Fibroblast of pulmonary artery (primary cell): ENCODE data around the gene YTHDF1.

Experiments used
- DNase-seq: peaks from one replicate; pipeline ENCODE4 v3.0.0-alpha.2; 2010; ENCODE audit warnings: low read depth
- H3K4me3 ChIP-seq: replicated peaks from 2 replicates; pipeline ENCODE4 v1.5.1; 2011; ENCODE audit warnings: low read depth, mild to moderate bottlenecking, control low read depth, low read length, moderate library complexity
- CTCF ChIP-seq: IDR thresholded peaks from 2 replicates; pipeline ENCODE4 v1.5.1; 2011; ENCODE audit warnings: mild to moderate bottlenecking, control low read depth, low read length, inconsistent platforms; ENCODE audit errors: missing control alignments

YTHDF1 gene

GRCh38 chr20:63147532-63147931, 68.4 kb downstream of the YTHDF1 start:
- no peak for DNase-seq
- no peak for TF ChIP-seq CTCF
- H3K4me3 ChIP-seq = no peak overlapping the region
